Endothelial cell of umbilical vein (primary cell): Measurements from ENCODE around the gene FOCAD. TPM values are rescaled to one million over a fixed set of nuclear protein-coding genes. Genes with fewer than 3 reads are reported as not detected.

ENCODE experiments used
- BruUV-seq: library from RNA; stranded (reverse); fragments of 400-500 nt; replicated peaks from 2 replicates; lab custom pipeline; 2021; lab: Mats Ljungman, UMichigan
- CTCF ChIA-PET: fragments of 300-600, 350-600 bp; sonication (Branson Sonifier 250); formaldehyde crosslinking; loops from one replicate; lab custom pipeline; 2021; ENCODE audit warnings: antibody characterized with exemption, inconsistent platforms; lab: Charles Lee
- POLR2A ChIA-PET: fragments of 300-600, 350-600 bp; sonication (Branson Sonifier 250); formaldehyde crosslinking; loops from one replicate; lab custom pipeline; 2021; ENCODE audit warnings: antibody characterized with exemption, inconsistent platforms; lab: Charles Lee
- DNase-seq: peaks from one replicate; pipeline ENCODE4 v3.0.0-alpha.2; 2011; ENCODE audit warnings: low read depth, low spot score
- FAIRE-seq: peaks from 2 replicates; lab custom pipeline; 2011; peaks lifted over from hg19 to GRCh38; lab: Jason Lieb, UNC
- H2AFZ ChIP-seq: 2 replicates; pipeline ENCODE4 v1.6.0; 2012; ENCODE audit warnings: low read depth, low read length, control low read depth, inconsistent platforms
- H3K27ac ChIP-seq: 2 replicates; pipeline ENCODE4 v1.5.1; 2011; ENCODE audit warnings: low read depth, mild to moderate bottlenecking, control low read depth, low read length, moderate library complexity; ENCODE audit not compliant: insufficient read depth
- H3K27me3 ChIP-seq, 2 experiments: 2 replicates each; pipeline versions ENCODE4 v1.6.0 to v1.6.1; 2011; ENCODE audit warnings: low read length in 2 of 2, mixed read lengths in 1 of 2; ENCODE audit not compliant: control insufficient read depth in 2 of 2, insufficient read depth in 2 of 2
- H3K36me3 ChIP-seq, 2 experiments: 2 replicates in 1 of 2; 3 replicates in 1 of 2; pipeline ENCODE4 v1.5.1; 2011; ENCODE audit warnings: low read length in 2 of 2, mild to moderate bottlenecking in 1 of 2, moderate library complexity in 1 of 2; ENCODE audit not compliant: control insufficient read depth in 2 of 2, insufficient read depth in 2 of 2; ENCODE audit errors: extremely low read depth in 1 of 2
- H3K4me1 ChIP-seq: 3 replicates; pipeline ENCODE4 v1.5.1; 2011; ENCODE audit warnings: mild to moderate bottlenecking, low read length; ENCODE audit not compliant: control insufficient read depth, insufficient read depth; ENCODE audit errors: extremely low read depth
- H3K4me2 ChIP-seq: 2 replicates; pipeline ENCODE4 v1.6.1; 2011; ENCODE audit warnings: low read length, control low read depth, mixed read lengths; ENCODE audit not compliant: insufficient read depth
- H3K4me3 ChIP-seq, 3 experiments: fragments of 200-600 bp in 1 of 3; sonication (generic), shearing (Covaris generic) in 1 of 3; replicated peaks in 1 of 3; 2 replicates each; pipeline ENCODE4 v1.5.1; 2011 to 2016; ENCODE audit warnings: control low read depth in 3 of 3, low read length in 3 of 3, mild to moderate bottlenecking in 2 of 3, inconsistent platforms in 1 of 3, low read depth in 1 of 3, moderate library complexity in 1 of 3; ENCODE audit not compliant: insufficient read depth in 1 of 3
- H3K79me2 ChIP-seq: 2 replicates; pipeline ENCODE4 v1.6.0; 2012; ENCODE audit warnings: low read length, inconsistent platforms; ENCODE audit not compliant: control insufficient read depth, insufficient read depth
- H3K9ac ChIP-seq: replicated peaks from 2 replicates; pipeline ENCODE3; 2011; ENCODE audit warnings: low read length, control low read depth; ENCODE audit not compliant: insufficient read depth; ENCODE audit errors: extremely low read depth
- H3K9me1 ChIP-seq: replicated peaks from 3 replicates; pipeline ENCODE4 v1.6.0; 2011; ENCODE audit warnings: mild to moderate bottlenecking, low read length; ENCODE audit not compliant: control insufficient read depth, insufficient read depth; ENCODE audit errors: extremely low read depth
- H3K9me3 ChIP-seq: replicated peaks from 2 replicates; pipeline ENCODE4 v1.5.1; 2012; ENCODE audit warnings: low read length, inconsistent platforms; ENCODE audit not compliant: control insufficient read depth, insufficient read depth
- H4K20me1 ChIP-seq: replicated peaks from 2 replicates; pipeline ENCODE3; 2011; ENCODE audit warnings: mild to moderate bottlenecking, low read length; ENCODE audit not compliant: control insufficient read depth, insufficient read depth; ENCODE audit errors: extremely low read depth
- FOS ChIP-seq: IDR thresholded peaks from 2 replicates; pipeline ENCODE4 v1.6.1; 2011; ENCODE audit warnings: mild to moderate bottlenecking, low read length, moderate library complexity, borderline replicate concordance; ENCODE audit not compliant: insufficient read depth
- MYC ChIP-seq: IDR thresholded peaks from one replicate; pipeline ENCODE4 v1.6.1; 2011; ENCODE audit warnings: mild to moderate bottlenecking, low read depth, low read length
- POLR2A ChIP-seq: IDR thresholded peaks from 2 replicates; pipeline ENCODE4 v1.6.1; 2012; ENCODE audit warnings: low read depth, mild to moderate bottlenecking, control low read depth, low read length
- POLR2AphosphoS5 ChIP-seq: IDR thresholded peaks from 2 replicates; pipeline ENCODE4 v1.6.1; 2012; ENCODE audit warnings: low read depth, mild to moderate bottlenecking, control low read depth, low read length, moderate library complexity; ENCODE audit not compliant: insufficient read depth
- dilution Hi-C: fragments of 300-500 bp; cut with MboI; formaldehyde crosslinking; loops from one replicate; pipeline ENCODE4 v1.15.0; 2019; ENCODE audit warnings: low sequenced_read_pairs; ENCODE audit not compliant: extremely low pct_ligation_motif_present
- intact Hi-C: fragments of 100-400 bp; cut with micrococcal nuclease; formaldehyde crosslinking; loops from one replicate; pipeline ENCODE4 v1.10.0; 2022
- polyA plus RNA-seq, 4 experiments: library from polyadenylated mRNA; depleted of rRNA in 3 of 4; stranded (reverse) in 3 of 4; unstranded in 1 of 4; fragments of >200 nt; gene quantifications; 2 replicates each; pipeline versions ENCODE4 v1.2.1 to v1.2.3, GENCODE V29; 2011 to 2012; ENCODE audit warnings: missing spikeins in 1 of 4
- total RNA-seq: library from RNA; stranded (reverse); gene quantifications from 2 replicates; pipeline ENCODE4 v1.2.3, GENCODE V29; 2021
- TF ChIP-seq, protein P1 (sequence below), 2 donors: IDR thresholded peaks; 1 replicate in 1 of 2; 2 replicates in 1 of 2; pipeline ENCODE4 v1.5.1; 2011; ENCODE audit warnings: low read length in 2 of 2, mild to moderate bottlenecking in 2 of 2, moderate library complexity in 2 of 2, control low read depth in 1 of 2, inconsistent platforms in 1 of 2, low read depth in 1 of 2; ENCODE audit not compliant: insufficient read depth in 1 of 2; ENCODE audit errors: extremely low read depth in 1 of 2

Gene FOCAD
- total and polyA plus RNA-seq, 2 donors (not counting 3 experiments of a cell fraction or from before 2014, with no cell fraction given), result 26.7 to 66.9 TPM

DNA sequence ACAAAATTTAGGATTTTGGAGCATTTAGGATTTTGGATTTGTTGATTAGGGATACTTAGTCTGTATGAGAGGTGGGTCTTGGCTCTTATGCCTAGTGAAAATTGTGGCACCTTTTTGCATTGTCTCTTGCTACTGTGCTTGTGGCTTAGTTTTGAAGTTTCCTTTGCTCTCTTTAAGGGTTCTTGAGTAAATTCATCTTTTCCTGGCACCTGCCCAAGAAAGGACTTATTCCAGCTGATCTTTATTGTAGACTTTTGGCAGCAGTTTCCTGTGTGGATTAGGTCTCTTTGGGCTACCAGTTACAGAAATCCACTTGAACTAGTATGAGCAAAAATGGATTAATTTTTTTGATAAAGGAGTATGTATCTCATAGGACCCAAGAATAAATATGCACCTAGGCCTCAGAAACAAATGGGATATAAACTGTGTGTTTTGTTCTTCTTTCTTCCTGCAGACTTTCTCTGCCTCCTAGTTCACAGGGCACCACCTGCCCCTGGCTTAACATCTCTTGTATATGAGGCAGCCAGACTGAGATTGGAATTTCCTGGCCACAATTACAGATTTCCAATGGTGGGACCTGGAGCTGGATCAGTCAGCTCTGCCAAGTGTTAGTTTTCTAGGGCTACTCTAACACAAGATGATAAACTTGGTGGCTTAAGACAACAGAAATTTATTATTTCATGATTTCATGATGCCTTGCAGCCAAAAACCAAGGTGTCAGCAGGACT lies 44.6 kb downstream of the FOCAD start:
- no peak overlapping the region for H2AFZ ChIP-seq
- no peaks in the 10 kb centered on the region for H3K36me3 ChIP-seq
- H3K9ac ChIP-seq, result peak overlapping the region; percentile 72
- peak; percentile 18 for TF ChIP-seq POLR2AphosphoS5
- no peak for TF ChIP-seq POLR2A
- intact Hi-C loops (no loop called here), dilution Hi-C loops (no loop called here)
- no peaks in the 10 kb centered on the region for H3K9me1 ChIP-seq
- DNase-seq (peak; percentile 91), FAIRE-seq (peak; percentile 76)
- no peaks in the 10 kb centered on the region for H3K27me3 ChIP-seq
- CTCF ChIA-PET, result interaction anchor here (0.5 to 1.4 kb wide), 5 partner anchors 15 to 45 kb away, joined by 3 to 4 read pairs (median 3); partner anchors contain the start of gene FOCAD
- H3K4me2 ChIP-seq, result peak overlapping the region; percentile 42
- TSS peak; percentile 7 for BruUV-seq
- H3K4me1 ChIP-seq, result peaks cover 57% of the 10 kb centered on the region
- POLR2A ChIA-PET, result interaction anchor here (1.2 to 1.3 kb wide), 2 partner anchors 44 to 106 kb away, joined by 3 to 13 read pairs; partner anchors contain the start of genes FOCAD and MLLT3
- H3K4me3 ChIP-seq, result no peak overlapping the region
- peak overlapping the region; percentile 98 for H3K27ac ChIP-seq
- H4K20me1 ChIP-seq, result no peaks in the 10 kb centered on the region
- H3K9me3 ChIP-seq, result no peaks in the 10 kb centered on the region
- peaks cover 9% of the 10 kb centered on the region for H3K79me2 ChIP-seq

DNA sequence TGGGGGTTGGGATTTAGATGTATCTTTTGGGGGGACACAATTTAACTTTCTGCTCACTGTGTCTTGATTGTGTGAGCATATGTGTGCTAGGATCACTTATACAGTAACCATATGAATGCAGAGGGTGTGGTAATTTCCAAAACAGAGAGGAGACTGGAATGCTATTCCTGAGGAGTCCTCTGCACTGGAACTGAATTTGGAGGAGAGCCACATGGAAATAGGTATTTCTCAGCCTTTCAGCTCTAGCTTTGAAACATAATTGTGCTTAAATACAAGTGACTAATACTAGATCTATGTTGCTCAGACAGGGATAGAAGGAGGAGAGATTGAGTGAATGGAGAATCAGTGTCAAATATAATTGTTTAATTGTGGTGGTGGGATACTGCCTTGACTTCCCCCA lies 45.5 kb downstream of the FOCAD start:
- H3K9me1 ChIP-seq, result no peaks in the 10 kb centered on the region
- no peak overlapping the region for H3K9ac ChIP-seq
- ChIA-PET POLR2A (interaction anchor here (1.2 to 1.3 kb wide), 2 partner anchors 45 to 107 kb away, joined by 3 to 13 read pairs; partner anchors contain the start of genes FOCAD and MLLT3), CTCF (interaction anchor here (0.7 to 1.4 kb wide), 4 partner anchors 11 to 30 kb away, joined by 3 to 4 read pairs (median 4); no protein-coding TSS in a partner anchor)
- dilution Hi-C loops (no loop called here), intact Hi-C loops (no loop called here)
- H3K27ac ChIP-seq, result peak overlapping the region; percentile 98
- H3K9me3 ChIP-seq, result no peaks in the 10 kb centered on the region
- peak overlapping the region; percentile 42 for H3K4me2 ChIP-seq
- BruUV-seq, result no TSS peak
- H3K4me1 ChIP-seq, result peaks cover 57% of the 10 kb centered on the region
- H4K20me1 ChIP-seq, result no peaks in the 10 kb centered on the region
- DNase-seq (peak; percentile 31), FAIRE-seq (no peak)
- TF ChIP-seq POLR2A (no peak), MYC (no peak), FOS (no peak), POLR2AphosphoS5 (no peak)
- TF ChIP-seq, protein P1, sequence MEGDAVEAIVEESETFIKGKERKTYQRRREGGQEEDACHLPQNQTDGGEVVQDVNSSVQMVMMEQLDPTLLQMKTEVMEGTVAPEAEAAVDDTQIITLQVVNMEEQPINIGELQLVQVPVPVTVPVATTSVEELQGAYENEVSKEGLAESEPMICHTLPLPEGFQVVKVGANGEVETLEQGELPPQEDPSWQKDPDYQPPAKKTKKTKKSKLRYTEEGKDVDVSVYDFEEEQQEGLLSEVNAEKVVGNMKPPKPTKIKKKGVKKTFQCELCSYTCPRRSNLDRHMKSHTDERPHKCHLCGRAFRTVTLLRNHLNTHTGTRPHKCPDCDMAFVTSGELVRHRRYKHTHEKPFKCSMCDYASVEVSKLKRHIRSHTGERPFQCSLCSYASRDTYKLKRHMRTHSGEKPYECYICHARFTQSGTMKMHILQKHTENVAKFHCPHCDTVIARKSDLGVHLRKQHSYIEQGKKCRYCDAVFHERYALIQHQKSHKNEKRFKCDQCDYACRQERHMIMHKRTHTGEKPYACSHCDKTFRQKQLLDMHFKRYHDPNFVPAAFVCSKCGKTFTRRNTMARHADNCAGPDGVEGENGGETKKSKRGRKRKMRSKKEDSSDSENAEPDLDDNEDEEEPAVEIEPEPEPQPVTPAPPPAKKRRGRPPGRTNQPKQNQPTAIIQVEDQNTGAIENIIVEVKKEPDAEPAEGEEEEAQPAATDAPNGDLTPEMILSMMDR (IDR thresholded peaks at IDR 0.05; ENCODE audit: extremely low read depth in 1 of 2, insufficient read depth in 1 of 2, low read depth in 1 of 2, low read length in 2 of 2), result no peak
- no peak overlapping the region for H3K4me3 ChIP-seq
- H3K27me3 ChIP-seq, result no peaks in the 10 kb centered on the region
- no peaks in the 10 kb centered on the region for H3K36me3 ChIP-seq
- H3K79me2 ChIP-seq, result peaks cover 10% of the 10 kb centered on the region
- no peak overlapping the region for H2AFZ ChIP-seq
